CMK (cell line): Measurements from ENCODE around the gene RHBDF2.

Source experiments
- DNase-seq: peaks from one replicate; pipeline ENCODE4 v3.0.0-alpha.2; 2010; ENCODE audit warnings: low read depth

Gene RHBDF2

DNA sequence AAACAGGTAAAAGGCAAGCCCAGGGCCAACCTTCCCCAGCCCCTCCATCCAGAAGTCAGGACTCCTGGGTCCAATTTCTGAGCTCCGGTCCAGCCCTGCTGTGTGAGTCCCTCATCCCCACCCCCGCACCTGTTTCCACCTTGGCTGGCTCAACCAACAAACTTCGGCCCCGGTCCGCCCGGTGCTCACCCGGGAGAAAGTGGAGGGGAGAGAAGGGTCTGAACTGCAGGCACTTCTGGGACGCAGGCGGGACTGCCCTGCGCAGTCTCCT lies 541 bp downstream of the RHBDF2 start:
- DNase-seq: no peak

DNA sequence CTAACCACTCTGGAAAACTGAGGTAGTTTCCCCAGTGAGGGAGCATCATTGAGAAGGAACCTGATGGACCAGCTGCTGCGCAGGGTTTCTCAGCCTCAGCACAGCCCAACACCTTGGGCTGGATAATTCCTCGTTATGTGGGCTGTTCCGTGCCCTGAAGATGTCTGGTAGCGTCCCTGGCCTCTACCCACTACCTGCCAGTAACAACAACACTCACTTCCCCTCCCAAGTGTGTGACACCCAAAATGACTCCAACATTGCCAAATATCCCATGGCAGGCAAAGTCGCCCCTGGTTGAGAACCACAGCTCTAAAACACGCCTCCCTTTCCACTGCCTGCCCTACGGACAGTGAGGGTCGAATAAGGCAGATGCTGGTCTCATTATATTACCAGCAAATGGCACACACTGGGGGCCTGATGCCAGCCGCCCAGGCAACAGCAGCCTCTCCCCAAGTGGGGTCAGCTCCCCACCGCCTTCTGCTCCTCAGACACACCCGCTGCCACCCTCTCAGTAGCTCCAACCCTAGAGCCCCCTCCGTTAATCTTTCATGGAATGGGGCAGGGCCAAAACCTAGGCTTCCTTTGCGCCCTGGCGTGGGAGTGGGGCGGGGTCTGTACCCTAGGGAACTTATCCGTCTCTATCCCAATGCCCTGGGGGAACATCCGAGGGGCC lies 1.0 kb downstream of the RHBDF2 start:
- DNase-seq: no peak

DNA sequence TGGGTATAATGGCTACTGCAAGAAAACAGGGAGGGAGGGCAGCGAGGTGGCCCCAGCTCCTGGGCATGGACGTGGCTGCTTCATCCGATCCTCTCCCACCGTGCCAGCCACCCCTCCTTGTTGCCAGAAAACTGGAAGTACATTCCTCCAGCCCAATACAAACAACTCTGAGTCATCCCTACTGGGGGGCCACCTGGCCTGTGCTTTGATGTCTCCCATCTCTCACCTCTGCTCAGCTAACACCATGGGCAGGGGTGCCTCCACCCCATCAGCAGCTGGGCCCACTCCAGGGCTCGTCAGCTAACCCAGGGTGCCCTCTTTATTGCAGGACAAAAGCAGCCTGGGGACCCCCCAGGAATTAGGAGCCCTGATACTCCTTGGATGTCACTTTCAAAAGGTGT lies 2.0 kb downstream of the RHBDF2 start:
- no peak for DNase-seq

DNA sequence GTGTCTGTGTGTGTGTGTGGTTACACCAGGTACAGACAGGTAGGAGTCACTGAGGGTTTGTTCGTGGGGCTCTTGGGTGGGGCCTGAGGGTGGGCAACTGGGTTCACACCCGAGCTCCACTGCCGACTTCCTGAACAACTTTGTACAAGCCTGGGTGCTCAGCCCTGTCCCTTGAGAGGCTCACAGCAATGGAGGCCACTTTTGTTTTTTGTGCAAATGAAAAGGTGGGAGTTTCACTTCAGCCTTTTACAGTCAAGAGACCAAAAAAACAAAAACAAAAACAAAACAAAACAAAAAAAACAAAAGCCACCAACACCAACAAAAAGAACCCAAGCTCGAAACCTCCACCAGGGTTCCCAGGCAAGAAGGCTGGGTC lies 2.4 kb downstream of the RHBDF2 start:
- no peak for DNase-seq

DNA sequence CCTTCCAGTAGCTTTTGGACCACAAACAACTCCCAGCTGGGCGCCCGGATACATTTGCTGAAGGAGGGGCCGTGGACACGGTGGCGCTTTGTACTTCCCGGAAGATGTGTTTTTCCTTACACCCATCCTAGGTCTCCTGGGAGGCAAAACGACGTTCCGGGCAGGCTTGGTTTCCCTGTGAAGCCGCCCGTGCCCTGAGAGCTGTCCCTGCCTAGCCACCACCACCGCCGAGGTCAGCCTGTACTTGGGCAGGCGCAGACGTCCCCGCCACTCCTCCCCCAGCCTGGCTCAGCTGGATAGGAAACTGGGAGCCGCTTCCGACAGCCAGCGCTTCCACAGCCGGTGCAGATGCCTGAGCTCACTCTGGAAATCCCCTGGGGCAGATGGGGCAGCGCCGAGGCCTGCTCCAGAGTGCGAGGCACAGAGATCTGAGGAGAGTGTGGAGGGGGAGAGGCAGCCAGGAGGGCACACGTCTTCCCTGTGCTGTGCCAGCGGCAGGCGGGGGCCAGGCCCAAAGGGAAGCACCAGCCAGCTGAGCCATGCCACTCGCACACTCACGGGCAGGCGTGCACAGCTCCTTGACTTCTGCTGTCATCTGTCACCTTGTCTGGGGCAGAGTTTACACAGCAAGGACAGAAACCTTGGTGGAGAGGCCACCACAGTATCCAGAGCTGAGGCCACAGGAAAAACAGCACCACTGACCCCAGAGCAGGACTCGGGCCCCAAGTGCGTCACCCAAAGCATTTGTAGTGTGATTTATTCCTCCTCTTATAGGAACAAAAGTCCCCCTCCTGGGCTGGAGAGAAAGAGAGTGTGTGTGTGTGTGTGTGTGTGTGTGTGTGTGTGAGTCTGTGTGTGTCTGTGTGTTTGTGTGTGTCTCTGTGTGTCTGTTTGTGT lies 3.0 kb downstream of the RHBDF2 start:
- no peak for DNase-seq

DNA sequence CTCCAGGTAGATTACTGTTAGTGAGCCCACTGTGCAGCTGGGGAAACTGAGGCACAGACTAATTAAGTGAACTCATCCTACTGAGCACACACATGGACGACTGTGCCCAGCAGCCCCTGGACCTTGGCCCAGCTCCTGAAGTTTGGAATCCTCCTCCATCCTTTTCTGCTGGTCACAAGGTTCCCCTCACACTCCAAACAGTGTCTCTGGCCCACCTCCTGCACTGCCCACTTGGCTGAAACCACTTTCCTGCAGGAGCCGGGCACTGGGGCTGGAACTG lies 3.6 kb downstream of the RHBDF2 start:
- DNase-seq: no peak

DNA sequence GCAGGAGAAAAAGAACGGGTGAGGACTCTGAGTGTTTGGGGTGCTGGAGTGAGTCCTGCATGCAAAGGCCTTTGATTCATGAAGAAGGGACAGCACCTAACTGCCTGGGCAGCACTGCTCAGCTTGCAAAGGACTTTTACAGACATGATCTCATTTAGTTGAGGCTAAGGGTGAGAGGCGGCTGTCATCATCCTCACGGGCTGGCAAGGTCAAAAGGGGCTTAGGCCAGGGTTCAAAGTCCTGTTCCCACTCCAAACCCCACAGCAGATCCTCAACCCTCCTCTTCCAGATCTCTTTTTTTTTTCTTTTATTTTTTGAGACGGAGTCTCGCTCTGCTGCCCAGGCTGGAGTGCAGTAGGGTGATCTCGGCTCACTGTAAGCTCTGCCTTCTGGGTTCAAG lies 4.8 kb downstream of the RHBDF2 start:
- DNase-seq: no peak

DNA sequence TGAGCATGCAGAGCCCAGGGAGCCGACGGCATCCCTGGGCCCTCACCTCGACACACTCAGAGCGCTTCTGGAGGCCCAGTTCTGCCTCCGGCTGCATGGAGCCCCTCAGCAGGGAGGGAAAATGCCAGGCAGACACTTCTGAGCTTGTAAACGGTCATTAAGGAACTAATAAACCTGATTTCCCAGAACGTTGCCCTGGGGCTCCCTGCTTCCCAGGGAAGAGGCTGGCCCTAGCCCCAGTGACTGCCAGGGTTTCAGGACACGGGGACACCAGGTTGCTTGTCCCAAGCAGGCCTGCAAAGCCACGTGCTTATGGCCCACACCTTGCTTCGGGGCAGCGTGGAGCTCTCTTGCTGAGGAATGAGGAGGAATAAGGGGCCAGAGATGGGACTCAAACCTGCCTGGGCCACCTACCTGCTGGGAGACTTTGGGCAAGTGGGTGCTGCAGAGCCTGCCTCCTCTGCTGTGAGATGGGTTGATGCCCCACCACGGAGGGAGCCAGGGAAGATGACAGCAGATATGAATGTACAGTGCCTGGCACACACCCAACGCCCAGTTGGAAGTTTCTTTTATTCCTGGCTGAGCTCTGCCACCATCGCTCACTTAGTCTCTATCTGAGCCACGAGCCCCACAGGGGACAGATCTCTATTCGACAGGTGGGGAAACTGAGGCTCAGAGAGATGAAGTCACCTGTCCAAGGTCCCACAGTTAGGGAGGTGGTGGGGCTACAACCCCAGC lies 5.4 kb downstream of the RHBDF2 start:
- no peak for DNase-seq

DNA sequence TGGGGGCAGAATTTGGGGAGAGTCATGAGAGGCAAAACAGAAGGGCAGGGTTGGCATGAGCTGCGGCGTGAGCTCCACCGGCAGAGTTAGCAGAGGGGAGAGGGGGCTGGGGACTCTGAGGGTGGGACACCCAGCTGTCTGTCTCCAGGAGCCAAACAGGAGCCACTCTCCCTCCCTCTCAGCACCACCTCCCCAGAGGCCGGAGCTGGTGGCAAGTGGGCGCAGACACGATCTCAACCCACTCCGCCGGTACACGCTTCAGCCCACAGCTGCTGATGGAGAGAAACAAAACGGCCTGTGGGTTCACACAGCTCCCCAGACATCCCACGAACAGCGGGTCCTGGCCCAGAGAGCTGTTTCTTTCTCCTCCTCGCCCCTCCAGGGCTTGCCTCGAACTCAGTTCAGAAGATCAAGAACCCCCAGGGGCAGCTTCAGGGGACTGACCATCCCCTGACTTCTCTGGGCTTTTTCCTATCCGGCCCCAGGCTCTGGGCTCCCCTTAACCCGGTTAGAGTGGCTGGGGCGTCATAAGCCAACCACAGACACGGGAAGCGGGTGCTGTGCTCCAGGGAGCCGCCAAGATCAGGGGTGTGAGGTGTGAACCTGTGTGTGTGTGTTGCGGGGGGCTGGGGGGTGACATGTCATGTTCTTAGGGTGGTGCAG lies 7.6 kb downstream of the RHBDF2 start:
- DNase-seq: no peak

DNA sequence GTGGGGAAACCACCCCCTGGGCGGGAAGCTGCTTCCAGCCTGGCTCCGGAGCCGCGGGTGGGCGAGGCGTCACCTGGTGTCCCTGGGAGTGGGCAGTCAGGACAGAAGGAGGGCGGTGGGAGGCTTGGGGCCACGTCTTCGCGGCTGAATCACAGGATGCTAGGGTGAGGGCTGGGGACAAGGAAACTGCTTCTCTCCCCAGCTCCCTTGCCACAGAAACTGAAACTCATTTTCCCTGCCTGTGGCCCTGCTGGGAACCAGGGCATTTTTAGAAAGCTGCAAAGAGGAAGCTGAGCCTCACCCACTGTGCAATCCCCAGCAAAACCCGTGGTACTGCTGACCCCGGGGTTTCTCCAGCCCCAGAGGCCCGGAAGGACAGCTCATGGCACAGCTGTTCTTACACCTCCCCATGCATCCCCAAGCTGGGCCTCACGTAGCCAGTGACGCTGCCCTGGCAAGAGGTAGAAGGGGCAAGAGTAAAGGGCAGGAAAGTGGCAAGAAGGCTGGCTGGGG lies 8.2 kb downstream of the RHBDF2 start:
- no peak for DNase-seq

DNA sequence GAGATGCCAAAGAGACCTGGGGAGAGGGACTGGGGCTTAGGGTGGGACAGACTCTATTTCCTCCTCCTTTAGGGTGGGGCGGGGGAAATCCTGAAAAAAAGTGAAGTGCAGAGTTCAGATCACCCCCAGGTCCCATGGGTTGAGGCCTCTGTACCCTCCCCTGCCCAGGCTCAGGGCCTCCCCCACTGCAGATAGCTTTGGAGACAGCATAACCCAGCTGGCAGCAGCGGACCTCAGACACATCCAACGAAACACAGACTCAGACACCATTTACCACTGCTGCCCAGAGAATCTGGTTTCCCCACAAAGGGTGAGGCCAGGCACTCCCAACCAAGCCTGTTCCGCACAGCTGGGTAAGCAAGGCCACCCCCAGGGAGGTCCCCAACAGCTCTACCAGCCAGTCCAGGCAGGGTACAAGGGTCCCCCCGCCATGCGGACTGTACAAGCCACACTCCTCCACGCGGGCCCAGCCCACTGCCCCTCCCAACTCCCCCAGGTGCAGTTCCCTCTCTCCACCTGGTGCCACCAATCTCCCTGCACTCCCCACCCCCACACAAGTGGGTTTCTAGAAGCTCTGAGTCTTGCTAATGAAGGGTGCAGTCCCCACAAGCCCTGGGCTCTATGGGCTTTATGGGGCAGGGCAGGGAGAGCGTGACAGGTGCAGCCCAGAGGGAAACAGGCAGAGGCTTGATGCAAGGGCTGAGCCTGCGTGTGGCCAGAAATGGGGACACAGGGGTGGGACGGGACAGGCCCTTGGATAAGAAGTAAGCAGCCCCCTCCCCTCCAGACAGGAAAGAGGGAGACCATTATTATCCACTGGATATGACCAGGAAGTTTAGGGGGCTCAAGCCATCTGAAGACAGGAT lies 8.9 kb downstream of the RHBDF2 start:
- DNase-seq: no peak

DNA sequence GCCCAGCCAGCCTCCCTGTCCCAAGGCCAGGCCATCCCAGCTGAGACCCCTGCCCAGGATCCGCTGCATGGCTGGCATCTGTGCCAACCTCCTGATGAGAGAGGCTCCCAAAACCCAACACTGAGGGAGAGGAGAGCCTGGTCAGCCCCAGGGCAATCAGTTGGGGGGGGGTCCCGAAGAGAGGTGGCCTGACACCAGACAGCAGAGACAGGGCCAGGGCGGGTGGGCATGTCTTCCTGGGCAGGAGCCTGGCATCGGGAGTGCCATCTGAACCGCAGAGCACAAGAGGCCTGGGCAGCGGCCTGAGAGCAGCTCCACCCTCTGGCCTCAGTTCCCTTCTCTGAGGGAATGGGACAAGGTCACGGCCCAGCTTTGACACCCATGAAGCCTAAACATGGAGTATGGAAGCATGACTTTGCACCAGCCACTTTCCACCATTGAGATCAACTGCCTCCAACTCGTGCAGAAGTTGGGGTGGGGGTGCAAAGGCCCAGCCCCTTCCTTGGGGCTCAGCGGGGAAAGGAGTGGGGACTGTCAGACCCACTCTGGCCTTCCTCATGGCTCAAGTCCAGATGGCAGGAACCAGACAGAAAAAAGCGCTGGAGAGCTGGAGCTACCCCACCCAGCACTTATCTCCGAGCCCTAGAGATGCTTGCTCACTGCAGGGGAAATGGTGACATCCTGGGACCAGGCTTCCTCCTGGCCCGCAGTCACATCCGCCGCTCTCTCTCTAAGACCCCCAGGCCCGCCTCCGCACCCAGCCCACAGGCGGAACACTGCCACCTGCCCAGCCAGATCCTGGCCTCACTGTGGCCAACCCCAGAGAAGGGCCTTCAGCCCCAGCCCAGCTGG lies 9.7 kb downstream of the RHBDF2 start:
- DNase-seq: no peak

DNA sequence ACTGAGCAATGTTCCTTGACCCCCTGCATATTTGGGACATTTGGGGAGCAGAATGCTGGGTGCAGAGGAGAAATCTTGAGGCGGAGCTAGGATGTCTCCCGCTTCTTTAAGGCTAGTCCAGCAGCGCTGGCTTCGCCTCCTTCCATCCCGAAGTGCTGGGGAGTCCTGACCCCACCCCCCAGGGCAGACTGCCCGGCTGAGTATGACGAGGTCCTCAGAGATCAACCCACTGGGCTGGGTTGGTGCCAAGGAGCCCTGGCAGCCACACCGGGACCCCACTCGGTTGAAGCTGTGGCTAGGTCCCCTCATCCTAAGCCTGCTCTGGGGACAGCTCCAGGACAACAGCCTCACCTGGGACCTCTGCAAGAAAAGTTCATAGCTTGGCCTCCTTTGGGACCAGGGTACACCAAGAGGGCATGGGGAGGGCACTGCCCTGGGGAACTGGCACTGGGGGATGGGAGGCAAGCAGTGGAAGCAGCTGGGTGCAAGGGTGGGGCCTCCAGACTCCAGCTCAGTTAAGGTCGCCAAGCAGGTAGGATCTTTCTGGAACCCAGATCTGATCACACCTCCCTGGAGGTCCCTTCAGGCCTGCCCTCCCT lies 11.0 kb downstream of the RHBDF2 start:
- no peak for DNase-seq

DNA sequence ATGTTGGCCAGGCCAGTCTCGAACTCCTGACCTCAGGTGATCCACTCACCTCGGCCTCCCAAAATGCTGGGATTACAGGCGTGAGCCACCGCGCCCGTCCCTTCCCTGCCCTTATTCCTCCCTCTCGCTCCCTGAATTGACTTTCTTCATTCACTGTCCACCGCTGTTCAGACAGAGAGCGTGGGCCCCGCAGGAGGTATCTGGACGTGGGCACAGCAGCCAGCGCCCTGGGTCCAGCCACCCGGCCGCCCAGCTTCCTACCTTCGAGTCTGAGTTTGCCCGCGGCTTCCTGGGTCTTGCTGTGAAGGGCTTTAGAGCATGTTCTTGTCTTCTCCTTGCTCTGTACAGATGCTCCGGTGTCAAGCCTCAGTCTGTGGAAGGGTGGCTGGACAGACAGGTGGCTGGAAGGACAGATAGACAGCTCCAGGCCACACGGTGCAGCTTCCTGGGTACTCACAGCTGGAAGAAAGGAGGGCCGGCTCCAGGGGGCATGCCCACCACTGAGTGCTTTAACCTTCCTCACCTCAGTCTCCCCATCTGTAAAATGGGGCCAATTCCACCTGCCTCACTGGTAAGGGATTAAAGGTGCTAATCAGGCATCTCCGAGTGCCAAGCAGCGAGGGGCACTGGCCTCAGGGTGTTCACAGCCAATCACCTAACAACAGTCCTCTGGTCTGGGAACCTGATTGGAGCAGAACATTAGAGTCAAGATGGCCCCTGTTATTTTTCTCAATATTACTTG lies 13.6 kb downstream of the RHBDF2 start:
- no peak for DNase-seq

DNA sequence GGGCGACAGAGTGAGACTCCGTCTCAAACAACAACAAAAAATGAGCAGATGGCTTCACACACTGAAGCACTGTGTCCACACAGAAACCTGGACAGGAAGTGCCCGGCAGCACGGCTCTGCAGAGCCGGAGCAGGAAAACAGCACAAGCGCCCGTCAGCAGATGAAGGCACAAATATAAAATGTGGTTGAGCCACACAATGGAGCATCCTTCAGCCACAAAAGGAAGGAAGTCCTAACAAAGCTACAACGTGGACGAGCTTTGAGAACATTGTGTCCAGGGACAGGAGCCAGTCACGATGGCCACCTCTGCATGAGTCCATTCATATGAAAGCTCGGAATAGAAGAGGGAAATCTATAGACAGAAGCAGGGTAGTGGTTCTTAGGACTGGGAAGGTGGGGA lies 15.7 kb downstream of the RHBDF2 start:
- DNase-seq: no peak

DNA sequence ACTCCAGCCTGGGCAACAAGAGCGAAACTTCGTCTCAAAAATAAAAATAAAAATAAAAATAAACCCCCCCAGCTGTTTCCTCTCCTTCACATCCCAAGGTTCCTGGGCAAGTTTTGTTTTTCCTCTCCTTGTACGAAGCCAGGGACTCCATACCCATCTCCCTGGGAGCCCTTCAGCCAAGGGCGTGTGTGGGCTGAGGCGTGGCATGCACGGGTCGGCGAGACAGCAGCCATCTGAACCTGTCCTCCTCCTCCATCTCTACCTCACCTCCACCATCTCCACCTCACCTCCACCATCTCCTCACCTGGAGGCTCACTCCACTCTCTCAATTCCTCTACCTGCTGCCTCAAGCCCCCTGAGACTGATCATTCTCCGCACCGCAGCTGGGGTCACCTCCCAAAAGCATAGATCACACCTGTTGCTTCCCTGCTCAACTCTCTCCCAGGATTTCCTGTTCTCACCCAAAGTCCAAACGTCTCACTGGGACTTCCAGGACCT lies 16.9 kb downstream of the RHBDF2 start:
- DNase-seq: no peak

DNA sequence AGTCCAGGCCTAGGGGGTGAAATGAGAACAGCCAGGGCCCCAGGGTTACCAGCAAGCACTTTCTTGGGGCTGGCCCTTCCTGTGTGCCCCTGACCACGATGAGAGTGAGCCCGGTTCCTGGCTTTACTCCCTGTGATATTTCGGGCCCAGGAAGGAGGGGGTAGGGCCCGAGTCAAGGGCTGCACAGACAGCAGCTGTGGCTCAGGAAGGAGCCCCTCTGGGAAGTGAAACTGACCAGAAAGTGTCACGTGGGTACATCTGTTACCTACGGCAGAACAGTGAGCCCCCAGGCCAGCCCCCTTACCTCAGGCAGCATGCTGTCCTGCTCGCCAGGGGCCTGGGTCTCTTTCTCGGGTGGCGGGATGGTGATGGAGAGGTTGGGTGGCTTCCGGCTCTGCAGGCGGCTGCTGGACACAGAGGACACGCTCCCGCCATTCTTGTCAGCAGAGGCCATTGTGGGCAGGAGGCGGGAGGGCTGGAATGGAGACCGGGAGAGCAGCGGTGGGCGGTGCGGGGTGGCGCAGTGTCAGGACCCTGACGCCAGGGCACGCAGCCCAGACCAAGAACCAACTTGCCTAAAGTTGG lies 20.1 kb downstream of the RHBDF2 start:
- DNase-seq: no peak

DNA sequence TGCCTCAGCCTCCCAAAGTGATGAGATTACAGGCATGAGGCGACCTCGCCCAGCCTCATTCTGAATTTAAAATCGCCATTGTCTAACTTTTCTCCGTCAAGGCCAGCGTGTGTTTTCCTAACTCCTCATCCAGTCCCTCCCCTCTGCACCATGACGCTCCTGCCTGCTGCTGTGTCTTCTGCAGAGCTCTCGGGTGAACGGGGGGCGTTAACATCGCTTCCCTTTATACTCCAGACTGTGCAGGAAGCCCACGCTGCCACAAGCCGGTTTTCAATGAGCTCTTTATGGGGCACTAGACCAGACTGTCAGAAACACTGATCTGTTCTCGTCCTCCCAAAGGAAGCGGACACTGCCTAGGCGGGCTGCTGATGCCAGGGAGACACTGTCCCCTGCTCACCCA lies 20.6 kb downstream of the RHBDF2 start:
- DNase-seq: no peak

DNA sequence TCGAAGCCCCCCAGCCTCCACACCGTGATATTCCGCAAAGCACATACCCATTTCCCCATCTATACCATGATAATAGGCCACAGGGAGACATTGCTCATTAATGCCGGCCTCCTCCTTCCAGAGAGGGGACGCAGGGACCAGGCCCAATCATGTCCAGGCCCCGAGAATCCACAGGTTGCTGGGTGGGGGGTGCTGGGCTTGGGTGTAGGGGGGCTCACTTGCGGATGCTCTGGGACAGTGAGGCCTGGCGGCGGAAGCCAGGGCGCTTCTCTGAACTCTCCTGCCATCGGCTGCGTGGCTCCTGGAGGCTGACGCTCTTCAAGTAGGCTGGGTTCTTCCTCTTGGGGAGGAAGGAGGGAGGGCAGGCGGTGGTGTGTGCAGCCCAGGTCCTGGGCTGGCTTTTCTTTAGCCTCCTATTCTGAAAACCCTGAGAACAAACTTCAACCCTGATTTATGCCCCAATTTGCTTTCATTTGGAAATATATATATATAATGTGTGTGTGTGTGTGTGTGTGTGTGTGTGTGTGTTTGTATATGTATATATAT lies 21.6 kb downstream of the RHBDF2 start:
- DNase-seq: no peak
